Measurements from ENCODE around the gene RNASET2. TPM values are rescaled to one million over a fixed set of nuclear protein-coding genes. Genes with fewer than 3 reads are reported as not detected.

RNASET2 gene
- total and polyA plus RNA-seq, 2 of the 13 experiments (the other 11 are each of a cell fraction or from before 2014, with no cell fraction given): 44.6 to 597 TPM

- no peak for TF ChIP-seq GPN1 (CRISPR knock-in tag; IDR thresholded peaks at IDR 0.05; ENCODE audit: borderline replicate concordance)
- TF ChIP-seq SMYD3 (CRISPR knock-in tag; IDR thresholded peaks at IDR 0.05): no peak
- 0 out of 2 replicates have a peak, but pooled peaks have one; percentile 11 for TF ChIP-seq MED1 (CRISPR knock-in tag; IDR thresholded peaks at IDR 0.05)
- peak; percentile 33 for TF ChIP-seq HNF4A (CRISPR knock-in tag; IDR thresholded peaks at IDR 0.05)
- TF ChIP-seq SMAD3 (CRISPR knock-in tag; IDR thresholded peaks at IDR 0.05): no peak
- TF ChIP-seq TOPORS (CRISPR knock-in tag; IDR thresholded peaks at IDR 0.05): no peak
- no peak for TF ChIP-seq HMGXB4 (CRISPR knock-in tag; IDR thresholded peaks at IDR 0.05; ENCODE audit: borderline replicate concordance in 1 of 2, low read depth in 1 of 2)
- no peak for TF ChIP-seq NCOA2 (CRISPR knock-in tag; IDR thresholded peaks at IDR 0.05)
- TF ChIP-seq MTERF4 (CRISPR knock-in tag; IDR thresholded peaks at IDR 0.05): 0 out of 2 replicates have a peak, but pooled peaks have one; percentile 10
- no peak for TF ChIP-seq CENPX (CRISPR knock-in tag; IDR thresholded peaks at IDR 0.05)
- no peak for TF ChIP-seq ZNF598 (CRISPR knock-in tag; IDR thresholded peaks at IDR 0.05; ENCODE audit: borderline replicate concordance)
- no peak for TF ChIP-seq ZSCAN12 (CRISPR knock-in tag; IDR thresholded peaks at IDR 0.05)
- TF ChIP-seq GTF3A (CRISPR knock-in tag; conservative IDR thresholded peaks at IDR 0.05): no peak
- TF ChIP-seq ZHX1 (CRISPR knock-in tag; IDR thresholded peaks at IDR 0.05; ENCODE audit: low read depth): 0 out of 2 replicates have a peak, but pooled peaks have one; percentile 57
- no peak for TF ChIP-seq THAP11 (CRISPR knock-in tag; IDR thresholded peaks at IDR 0.05)
- no peak for TF ChIP-seq ZMYM3 (CRISPR knock-in tag; IDR thresholded peaks at IDR 0.05)
- TF ChIP-seq ZC3H4 (CRISPR knock-in tag; IDR thresholded peaks at IDR 0.05; ENCODE audit: borderline replicate concordance): no peak
- peak; percentile 24; the same call in 1 of the 2 replicates for TF ChIP-seq GATAD2A (CRISPR knock-in tag; IDR thresholded peaks at IDR 0.05)
- 0 out of 2 replicates have a peak, but pooled peaks have one; percentile 15 for TF ChIP-seq AKAP8 (CRISPR knock-in tag; IDR thresholded peaks at IDR 0.05)
- TF ChIP-seq ZNF589 (CRISPR knock-in tag; conservative IDR thresholded peaks at IDR 0.05): no peak
- TF ChIP-seq BCL6 (CRISPR knock-in tag; IDR thresholded peaks at IDR 0.05): no peak
- no peak for TF ChIP-seq ZNF574 (CRISPR knock-in tag; IDR thresholded peaks at IDR 0.05)
- no peak for TF ChIP-seq HDAC1 (CRISPR knock-in tag; IDR thresholded peaks at IDR 0.05)
These were observed 41.0 kb upstream of the RNASET2 start (continued) for GRCh38 chr6:166997348-166997747.

All from HepG2 (cell line).